Testis (tissue), 2 donors: ENCODE data around the gene AHDC1.

Experiments used
- CTCF ChIP-seq, 3 experiments: fragments of 450-650 bp in 2 of 3; fragments of 200-600 bp in 1 of 3; sonication (generic) in 1 of 3; IDR thresholded peaks; one replicate each; pipeline ENCODE4 v1.5.1; 2016 to 2019; ENCODE audit warnings: antibody characterized with exemption in 3 of 3, mild to moderate bottlenecking in 2 of 3, moderate library complexity in 1 of 3
- POLR2A ChIP-seq: fragments of 450-650 bp; IDR thresholded peaks from one replicate; pipeline ENCODE4 v1.6.1; 2017; ENCODE audit warnings: antibody characterized with exemption, mild to moderate bottlenecking, moderate library complexity

GRCh38 chr1:27555700-27556424 is 48.1 kb downstream of the AHDC1 start:
- TF ChIP-seq CTCF (IDR thresholded peaks at IDR 0.05) = no peak
- no peak for TF ChIP-seq POLR2A
